Measurements from ENCODE around the gene ALOXE3. TPM values are rescaled to one million over a fixed set of nuclear protein-coding genes. Genes with fewer than 3 reads are reported as not detected.

ALOXE3 gene
- polyA plus RNA-seq, 2 of the 4 experiments (the other 2 are of a cell fraction) = 0.35 to 0.40 TPM

DNA sequence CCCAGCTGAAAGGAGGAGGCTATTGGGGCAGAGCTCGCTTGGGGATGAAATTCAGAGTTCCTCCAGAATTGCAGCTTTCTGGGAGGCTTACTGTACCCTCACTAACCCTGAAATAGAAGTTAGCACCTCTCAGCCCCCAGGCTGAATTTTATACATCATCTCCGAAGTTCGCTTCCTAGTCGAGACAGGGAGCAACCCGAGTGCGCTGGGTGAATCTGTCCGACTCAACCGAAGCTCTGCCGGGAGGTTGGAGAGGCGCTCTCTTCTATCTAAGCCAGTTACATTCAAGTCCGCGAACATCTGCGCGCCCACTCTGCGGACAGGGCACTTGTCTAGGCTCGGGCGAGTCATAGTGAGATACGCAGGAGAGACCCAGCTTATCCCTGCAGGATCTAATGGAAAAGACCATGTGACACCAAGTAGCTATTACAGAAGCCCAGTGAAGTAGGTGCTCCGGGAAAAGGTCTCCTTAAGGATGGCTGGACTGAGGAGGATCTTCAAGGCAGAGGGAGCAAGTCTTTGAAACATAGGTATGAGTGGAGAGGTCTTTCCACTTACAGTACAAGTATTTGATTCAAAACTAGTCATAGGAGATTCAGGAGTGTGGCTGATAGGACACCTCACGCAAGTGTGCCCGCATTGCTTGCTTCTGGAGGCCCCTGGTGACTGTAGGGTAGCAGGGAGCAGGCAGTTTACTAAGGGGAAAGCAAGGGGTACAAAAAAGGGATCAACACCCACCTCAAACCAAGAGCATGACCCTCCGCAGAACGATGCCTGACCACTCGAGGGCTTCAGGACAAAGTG is 6.2 kb upstream of the ALOXE3 start (continued):
- TF ChIP-seq MAFK (IDR thresholded peaks at IDR 0.05; ENCODE audit: partially characterized antibody) (no peak), KDM1A (IDR thresholded peaks at IDR 0.05; ENCODE audit: low read depth) (no peak), JUN (IDR thresholded peaks at IDR 0.05) (0 out of 5 replicates have a peak, but pooled peaks of 1 of the 2 experiments have one; percentile 4), RNF2 (IDR thresholded peaks at IDR 0.05; ENCODE audit: borderline replicate concordance, low read depth) (no peak)
- TF ChIP-seq, protein P1, sequence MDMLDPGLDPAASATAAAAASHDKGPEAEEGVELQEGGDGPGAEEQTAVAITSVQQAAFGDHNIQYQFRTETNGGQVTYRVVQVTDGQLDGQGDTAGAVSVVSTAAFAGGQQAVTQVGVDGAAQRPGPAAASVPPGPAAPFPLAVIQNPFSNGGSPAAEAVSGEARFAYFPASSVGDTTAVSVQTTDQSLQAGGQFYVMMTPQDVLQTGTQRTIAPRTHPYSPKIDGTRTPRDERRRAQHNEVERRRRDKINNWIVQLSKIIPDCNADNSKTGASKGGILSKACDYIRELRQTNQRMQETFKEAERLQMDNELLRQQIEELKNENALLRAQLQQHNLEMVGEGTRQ (IDR thresholded peaks at IDR 0.05) = peak; percentile 33; the same call in 1 of the 2 replicates

DNA sequence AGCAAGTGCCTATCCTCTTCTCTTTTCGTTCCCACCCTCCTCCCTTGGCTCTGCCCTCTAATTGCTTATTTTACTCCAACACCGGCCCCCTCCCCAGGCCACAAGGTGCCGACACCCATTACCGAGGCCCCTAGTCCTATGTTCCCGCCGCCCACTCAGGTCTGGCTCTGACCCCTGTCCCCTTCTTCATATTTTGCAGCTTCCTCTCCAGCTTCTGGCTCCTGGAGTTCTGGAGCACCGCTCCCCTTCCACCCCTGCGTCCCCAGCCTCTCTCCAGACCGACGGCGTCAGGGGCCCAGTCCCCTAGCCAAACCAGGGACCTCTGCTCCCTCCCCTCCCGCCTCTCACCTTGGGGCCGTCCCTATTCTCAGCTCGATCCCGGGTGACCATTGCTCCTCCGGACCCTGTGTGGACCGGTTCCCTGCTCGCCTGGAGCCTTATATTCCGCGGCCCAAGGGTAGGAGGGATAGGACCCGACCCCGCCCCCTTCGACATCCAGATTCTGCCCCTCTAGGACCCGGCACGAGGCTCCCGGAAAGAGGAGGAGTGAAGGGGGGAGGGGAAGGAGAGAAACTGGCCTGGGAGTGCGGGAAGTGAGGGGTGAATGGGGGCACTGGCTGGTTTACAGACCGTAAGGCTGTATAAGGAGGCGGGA is 5.5 kb upstream of the ALOXE3 start, which contains the start of gene HES7:
Gene HES7, minus strand, starts transcription at position 412 of the 655 bp plus-strand sequence. Its CDS starts 22 bp downstream, at position 390.
- FAIRE-seq = no peak
- Histone ChIP-seq H3K4me1 (peaks cover 19% of the 10 kb centered on the region), H3K27ac (peak within 1 kb of the TSS; percentile 61 to 83), H3K4me2 (peak within 1 kb of the TSS; percentile 95), H3K9me3 (no peaks in the 10 kb centered on the region), H3K4me3 (peak within 1 kb of the TSS; percentile 56)
- TF ChIP-seq, protein P2, sequence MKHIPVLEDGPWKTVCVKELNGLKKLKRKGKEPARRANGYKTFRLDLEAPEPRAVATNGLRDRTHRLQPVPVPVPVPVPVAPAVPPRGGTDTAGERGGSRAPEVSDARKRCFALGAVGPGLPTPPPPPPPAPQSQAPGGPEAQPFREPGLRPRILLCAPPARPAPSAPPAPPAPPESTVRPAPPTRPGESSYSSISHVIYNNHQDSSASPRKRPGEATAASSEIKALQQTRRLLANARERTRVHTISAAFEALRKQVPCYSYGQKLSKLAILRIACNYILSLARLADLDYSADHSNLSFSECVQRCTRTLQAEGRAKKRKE (CRISPR knock-in tag; IDR thresholded peaks at IDR 0.05; ENCODE audit: low read depth) = no peak
- TF ChIP-seq POLR2A (IDR thresholded peaks at IDR 0.05; ENCODE audit: low read length) (peak; percentile 53), ZC3H11A (IDR thresholded peaks at IDR 0.05) (no peak), HOXA7 (CRISPR knock-in tag; IDR thresholded peaks at IDR 0.05) (no peak), HOXB13 (CRISPR knock-in tag; IDR thresholded peaks at IDR 0.05; ENCODE audit: low read depth) (no peak), KDM5A (IDR thresholded peaks at IDR 0.05) (no peak), JUN (IDR thresholded peaks at IDR 0.05) (0 out of 5 replicates have a peak, but pooled peaks of 1 of the 2 experiments have one; percentile 30), EHF (CRISPR knock-in tag; IDR thresholded peaks at IDR 0.05) (no peak), MAZ (IDR thresholded peaks at IDR 0.05; ENCODE audit: borderline replicate concordance, low read depth, low read length) (no peak)
- TF ChIP-seq, protein P3, sequence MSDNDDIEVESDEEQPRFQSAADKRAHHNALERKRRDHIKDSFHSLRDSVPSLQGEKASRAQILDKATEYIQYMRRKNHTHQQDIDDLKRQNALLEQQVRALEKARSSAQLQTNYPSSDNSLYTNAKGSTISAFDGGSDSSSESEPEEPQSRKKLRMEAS (IDR thresholded peaks at IDR 0.05) = peak; percentile 59
- POLR2A ChIA-PET = interaction anchor here (0.9 to 3.9 kb wide), 10 partner anchors 10 to 172 kb away, joined by 3 to 35 read pairs (median 4); partner anchors contain the start of genes BORCS6, CTC1 and SLC25A35
- ATAC-seq = no peak
- 2% methylated on average over 29 of the region's 29 CpGs for WGBS (ENCODE audit: missing lambda C conversion rate)
- peak in 1 of 2 experiments; percentile 62 for DNase-seq (ENCODE audit: low read depth in 1 of 2, low spot score in 1 of 2)
- CTCF ChIA-PET = interaction anchor here (0.8 to 8.1 kb wide), 13 partner anchors 9 to 623 kb away, joined by 3 to 116 read pairs (median 5); partner anchors contain the start of gene VAMP2

DNA sequence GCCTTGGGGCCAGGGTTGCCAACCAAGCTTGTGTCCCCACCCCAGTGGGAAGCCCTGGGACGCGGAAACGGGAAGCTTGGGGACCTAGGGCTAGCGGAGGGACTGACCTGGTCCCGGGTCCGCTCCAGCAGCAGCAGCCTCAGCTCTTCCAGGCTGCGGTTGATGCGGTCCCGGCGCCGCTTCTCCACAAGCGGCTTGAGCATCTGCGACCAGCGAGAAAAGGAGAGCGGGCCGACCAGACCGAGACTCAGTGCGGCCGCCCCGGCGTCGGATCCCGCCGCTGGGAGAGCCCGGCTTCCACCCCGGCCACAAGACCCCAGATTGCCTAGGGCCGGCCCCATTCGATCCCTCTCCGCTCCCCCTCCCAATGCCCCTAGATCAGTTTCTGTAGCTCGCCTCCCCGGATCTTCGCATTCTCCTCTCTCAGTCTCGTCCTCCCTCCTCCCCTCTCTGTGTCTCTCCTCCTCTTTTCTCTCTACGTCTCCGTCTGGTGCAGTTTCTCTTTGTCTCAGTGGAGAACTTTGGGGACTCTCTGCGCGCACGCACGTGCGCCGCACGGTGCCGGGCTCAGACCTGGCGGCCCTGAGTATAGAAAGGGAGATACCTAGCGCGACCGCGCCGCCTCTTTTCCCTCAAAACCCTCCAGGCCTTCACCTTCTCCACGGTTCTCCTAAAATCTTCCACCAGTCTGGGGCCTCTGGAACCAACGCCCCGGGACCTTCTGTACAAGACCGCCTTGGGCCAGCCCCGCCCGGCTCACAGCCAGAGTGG is 4.8 kb upstream of the ALOXE3 start:
- no peak for FAIRE-seq
- POLR2A ChIA-PET = interaction anchor here (1.0 to 3.9 kb wide), 5 partner anchors 34 to 173 kb away, joined by 3 to 35 read pairs (median 7); partner anchors contain the start of gene SLC25A35
- H3K9me3 ChIP-seq = no peaks in the 10 kb centered on the region
- H3K4me3 ChIP-seq = peak overlapping the region; percentile 56
- CTCF ChIA-PET = interaction anchor here (0.6 to 8.1 kb wide), 15 partner anchors 10 to 623 kb away, joined by 3 to 116 read pairs (median 8); partner anchors contain the start of genes BORCS6 and VAMP2
- H3K4me2 ChIP-seq = peak overlapping the region; percentile 95
- peak overlapping the region; percentile 61 to 83 for H3K27ac ChIP-seq
- peak; percentile 39 to 52 for DNase-seq (ENCODE audit: low read depth in 1 of 2, low spot score in 1 of 2)
- H3K4me1 ChIP-seq = peaks cover 19% of the 10 kb centered on the region
- ATAC-seq = no peak
- under 1% methylated on average over 48 of the region's 55 CpGs for WGBS (ENCODE audit: missing lambda C conversion rate)
- TF ChIP-seq HOXA7 (CRISPR knock-in tag; IDR thresholded peaks at IDR 0.05) = 0 out of 2 replicates have a peak, but pooled peaks have one; percentile 28
- TF ChIP-seq RAD21 (conservative IDR thresholded peaks at IDR 0.05 in 1 of 2, IDR thresholded peaks at IDR 0.05 in 1 of 2) = no peak
- TF ChIP-seq, protein P2 (CRISPR knock-in tag; IDR thresholded peaks at IDR 0.05; ENCODE audit: low read depth) = peak; percentile 25; the same call in 1 of the 2 replicates
- TF ChIP-seq FOXS1 (CRISPR knock-in tag; IDR thresholded peaks at IDR 0.05) = 0 out of 2 replicates have a peak, but pooled peaks have one; percentile 15
- no peak for TF ChIP-seq SMC3 (IDR thresholded peaks at IDR 0.05)
- no peak for TF ChIP-seq GATA3 (IDR thresholded peaks at IDR 0.05; ENCODE audit: borderline replicate concordance)
- no peak for TF ChIP-seq RFX5 (IDR thresholded peaks at IDR 0.05)
- no peak for TF ChIP-seq FOSL2 (IDR thresholded peaks at IDR 0.05)
- TF ChIP-seq FOSL2 (CRISPR knock-in tag; IDR thresholded peaks at IDR 0.05) = no peak
- no peak for TF ChIP-seq ESRRA (IDR thresholded peaks at IDR 0.05; ENCODE audit: borderline replicate concordance, low read length)
- no peak for TF ChIP-seq JUN (IDR thresholded peaks at IDR 0.05)
- no peak for TF ChIP-seq PHF8 (IDR thresholded peaks at IDR 0.05; ENCODE audit: borderline replicate concordance, low read depth)
- TF ChIP-seq RCOR1 (IDR thresholded peaks at IDR 0.05; ENCODE audit: low read depth, low read length) = no peak
- TF ChIP-seq ZSCAN20 (CRISPR knock-in tag; IDR thresholded peaks at IDR 0.05) = no peak
- no peak for TF ChIP-seq NR3C1 (IDR thresholded peaks at IDR 0.05)
- TF ChIP-seq KDM1A (IDR thresholded peaks at IDR 0.05; ENCODE audit: low read depth) = no peak
- no peak for TF ChIP-seq ZFP36 (IDR thresholded peaks at IDR 0.05; ENCODE audit: borderline replicate concordance, partially characterized antibody)
- 0 out of 2 replicates have a peak, but pooled peaks have one; percentile 75 for TF ChIP-seq HOXB5 (CRISPR knock-in tag; IDR thresholded peaks at IDR 0.05)

All from A549 (cell line).